ENCODE measurements around the gene PPM1J.

DNA sequence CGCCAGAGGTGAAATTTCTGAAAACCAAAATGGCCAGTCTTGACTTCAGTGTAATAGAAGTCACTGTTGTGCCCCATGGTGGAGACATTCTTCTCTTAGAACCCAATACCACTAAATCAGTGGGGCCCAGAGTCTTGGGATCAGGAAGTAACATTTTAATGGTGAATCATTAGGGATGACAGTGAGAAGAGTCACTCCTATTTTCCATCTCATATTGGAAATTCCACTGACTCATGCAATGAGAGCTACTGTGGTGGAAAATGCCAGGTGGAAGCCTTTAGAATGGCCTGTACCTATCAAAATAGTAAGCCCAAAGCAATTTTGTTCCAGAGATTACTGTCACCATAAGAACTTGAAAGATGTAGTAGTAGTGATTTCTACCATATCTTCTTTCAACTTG lies 20.6 kb upstream of the PPM1J start:
- TF ChIP-seq, protein P1, sequence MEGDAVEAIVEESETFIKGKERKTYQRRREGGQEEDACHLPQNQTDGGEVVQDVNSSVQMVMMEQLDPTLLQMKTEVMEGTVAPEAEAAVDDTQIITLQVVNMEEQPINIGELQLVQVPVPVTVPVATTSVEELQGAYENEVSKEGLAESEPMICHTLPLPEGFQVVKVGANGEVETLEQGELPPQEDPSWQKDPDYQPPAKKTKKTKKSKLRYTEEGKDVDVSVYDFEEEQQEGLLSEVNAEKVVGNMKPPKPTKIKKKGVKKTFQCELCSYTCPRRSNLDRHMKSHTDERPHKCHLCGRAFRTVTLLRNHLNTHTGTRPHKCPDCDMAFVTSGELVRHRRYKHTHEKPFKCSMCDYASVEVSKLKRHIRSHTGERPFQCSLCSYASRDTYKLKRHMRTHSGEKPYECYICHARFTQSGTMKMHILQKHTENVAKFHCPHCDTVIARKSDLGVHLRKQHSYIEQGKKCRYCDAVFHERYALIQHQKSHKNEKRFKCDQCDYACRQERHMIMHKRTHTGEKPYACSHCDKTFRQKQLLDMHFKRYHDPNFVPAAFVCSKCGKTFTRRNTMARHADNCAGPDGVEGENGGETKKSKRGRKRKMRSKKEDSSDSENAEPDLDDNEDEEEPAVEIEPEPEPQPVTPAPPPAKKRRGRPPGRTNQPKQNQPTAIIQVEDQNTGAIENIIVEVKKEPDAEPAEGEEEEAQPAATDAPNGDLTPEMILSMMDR (IDR thresholded peaks at IDR 0.05; ENCODE audit: low read length) = no peak
- TF ChIP-seq EZH2phosphoT487 (IDR thresholded peaks at IDR 0.05; ENCODE audit: low read length) = no peak
